SIG-M5 treated with dmso at 0.1 percent for 504 hours (cell line): ENCODE measurements around the gene TPBGL.
"Not testable (repeated sequence)": the region's sequence is repeated elsewhere in the genome, so short reads cannot be mapped to it uniquely, and the experiment has no call there.

Source experiments
- DNase-seq: peaks from one replicate; lab custom pipeline; 2025; ENCODE audit not compliant: unreplicated experiment; lab: John Stamatoyannopoulos, UW

Gene TPBGL

DNA sequence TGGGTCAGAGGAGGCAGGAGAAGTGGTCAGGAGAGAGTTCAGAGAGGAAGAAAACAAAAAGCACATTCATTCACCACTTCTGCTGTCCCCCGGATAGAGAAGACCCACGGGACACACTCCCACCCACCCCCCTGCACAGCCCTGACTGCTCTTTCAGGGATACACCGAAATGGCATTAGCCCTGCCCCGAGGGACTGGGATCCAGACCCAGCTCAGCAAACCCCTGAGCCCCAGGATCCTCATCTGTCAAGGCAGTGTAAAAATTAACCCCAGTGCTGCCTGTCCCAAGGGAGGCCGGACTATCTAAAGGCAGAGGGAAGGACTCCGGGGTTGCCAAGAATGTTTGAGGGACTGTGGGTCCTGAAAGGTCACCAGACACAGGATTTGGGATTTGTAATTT is 31.2 kb downstream of the TPBGL start:
- no peak for DNase-seq

DNA sequence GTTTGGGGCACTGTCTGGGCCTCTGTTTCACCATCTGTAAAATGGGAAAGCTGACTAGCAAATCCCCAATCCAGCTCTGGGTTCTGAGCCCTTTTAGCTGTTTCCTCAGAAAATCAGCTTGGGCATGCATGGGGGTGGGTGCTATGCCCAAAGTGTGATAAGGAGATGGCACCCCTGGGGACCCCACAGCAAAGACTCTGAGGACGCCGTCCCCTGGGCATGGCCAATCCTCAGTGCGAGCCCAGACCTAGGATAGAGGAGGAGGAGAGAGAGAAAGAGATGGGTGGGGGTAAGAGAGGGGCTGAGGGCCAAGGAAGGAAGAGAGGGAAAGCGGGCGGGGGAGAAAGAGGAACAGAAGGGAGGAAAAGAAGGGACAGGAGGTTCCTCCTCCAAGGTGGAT is 31.8 kb downstream of the TPBGL start:
- DNase-seq: no peak

DNA sequence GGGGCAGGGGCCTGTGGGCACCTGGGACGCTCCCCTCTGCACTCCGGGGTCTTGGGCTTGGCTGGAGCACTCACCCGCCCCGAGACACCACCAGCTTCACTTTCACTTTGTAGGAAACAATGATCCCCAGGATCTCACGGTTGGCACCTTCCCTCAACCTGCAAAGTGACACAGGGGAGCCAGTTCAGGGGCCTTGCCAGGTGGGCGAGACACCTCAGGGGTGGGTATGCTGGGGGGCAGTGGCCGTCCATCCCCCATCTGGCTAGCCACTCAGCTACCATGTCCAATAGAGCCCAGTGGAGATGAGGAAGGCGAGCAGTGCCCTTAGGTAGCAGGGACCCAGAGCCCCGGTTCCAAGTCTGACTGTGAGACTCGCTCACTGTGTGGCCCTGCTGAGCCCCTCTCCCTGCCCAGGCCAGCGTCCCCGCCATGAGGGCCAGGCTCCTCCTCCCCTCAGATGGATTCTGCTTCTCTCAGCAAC is 32.3 kb downstream of the TPBGL start:
- no peak for DNase-seq

DNA sequence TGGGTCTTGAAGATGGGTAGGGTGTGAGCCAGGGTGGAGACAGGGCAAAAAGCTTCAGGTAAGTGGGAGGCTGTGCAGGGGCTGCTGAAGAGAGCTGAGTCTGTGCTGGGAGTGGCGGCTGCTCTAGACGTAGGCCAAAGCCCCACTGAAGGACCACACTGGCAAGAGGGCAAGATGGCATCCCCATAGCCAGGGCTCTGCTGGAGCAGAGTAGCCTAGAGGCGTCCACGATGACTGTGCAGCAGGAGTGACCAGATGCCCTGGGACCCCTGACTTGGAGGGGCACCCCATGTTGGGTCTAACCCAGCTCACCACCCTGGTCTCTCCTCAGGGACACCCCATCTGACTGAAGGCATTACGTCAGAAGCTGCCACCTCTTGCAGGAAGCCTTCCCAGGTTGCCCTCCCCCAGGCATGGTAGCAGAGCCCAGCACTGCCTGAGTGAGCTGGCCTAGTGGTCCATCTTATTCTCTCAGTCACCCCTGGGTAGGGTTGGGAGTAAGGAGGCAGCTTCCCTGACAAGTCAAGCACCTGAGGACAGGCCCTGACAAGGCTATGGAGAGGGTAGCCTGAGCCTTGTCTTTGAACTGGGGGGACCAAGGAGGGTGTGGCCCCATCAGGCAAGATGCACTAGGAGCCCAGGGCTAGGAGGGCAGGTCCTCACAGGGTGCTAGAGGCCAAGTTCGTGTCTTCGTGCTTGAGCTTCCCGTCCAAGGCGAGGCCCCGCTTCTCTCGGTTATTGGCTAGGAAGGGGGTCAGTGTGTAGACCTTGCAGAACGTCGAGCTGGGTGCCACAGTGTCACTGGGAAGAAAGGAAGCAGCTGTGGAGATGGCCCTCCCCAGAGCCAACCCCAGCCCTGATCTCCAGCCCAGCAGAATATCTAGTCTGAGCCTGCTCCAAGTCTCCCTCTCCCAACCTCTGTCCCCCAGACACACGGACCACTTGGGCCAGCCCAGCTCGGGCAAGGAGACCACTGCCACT is 33.1 kb downstream of the TPBGL start:
- DNase-seq: no peak

DNA sequence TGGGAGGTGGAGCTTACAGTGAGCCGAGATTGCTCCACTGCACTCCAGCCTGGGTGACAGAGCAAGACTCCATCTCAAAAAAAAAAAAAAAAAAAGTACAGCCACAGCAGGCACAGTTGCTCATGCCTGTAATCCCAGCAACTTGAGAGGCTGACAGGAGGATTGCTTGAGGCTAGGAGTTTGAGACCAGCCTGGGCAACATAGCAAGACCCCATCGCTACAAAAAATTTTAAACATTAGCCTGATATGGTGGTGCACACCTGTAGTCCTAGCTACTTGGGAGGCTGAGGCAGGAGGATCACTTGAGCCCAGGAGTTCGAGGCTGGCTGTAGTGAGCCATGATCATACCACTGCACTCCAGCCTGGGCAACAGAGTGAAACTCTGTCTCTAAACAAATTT is 34.1 kb downstream of the TPBGL start:
- not testable (repeated sequence) for DNase-seq

DNA sequence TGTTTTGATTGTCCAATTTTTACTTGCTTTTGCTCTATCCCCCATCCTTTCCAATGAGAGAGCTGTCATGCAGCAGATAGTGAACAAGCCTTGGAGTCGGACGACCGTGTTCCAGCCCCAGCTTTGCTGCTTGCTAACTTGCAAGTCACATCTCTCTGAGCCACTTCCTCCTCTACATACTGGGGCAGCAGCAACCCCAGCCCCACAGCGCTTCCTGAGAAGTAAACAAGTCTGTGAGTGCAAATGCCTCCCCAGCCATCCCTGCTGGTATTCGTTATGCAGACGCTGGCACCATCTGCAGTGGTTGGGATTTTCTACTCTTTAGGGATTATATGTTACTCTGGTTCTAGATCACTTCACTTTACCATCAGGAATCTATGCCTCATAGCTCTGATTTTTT is 35.0 kb downstream of the TPBGL start:
- DNase-seq: peak; percentile 37

DNA sequence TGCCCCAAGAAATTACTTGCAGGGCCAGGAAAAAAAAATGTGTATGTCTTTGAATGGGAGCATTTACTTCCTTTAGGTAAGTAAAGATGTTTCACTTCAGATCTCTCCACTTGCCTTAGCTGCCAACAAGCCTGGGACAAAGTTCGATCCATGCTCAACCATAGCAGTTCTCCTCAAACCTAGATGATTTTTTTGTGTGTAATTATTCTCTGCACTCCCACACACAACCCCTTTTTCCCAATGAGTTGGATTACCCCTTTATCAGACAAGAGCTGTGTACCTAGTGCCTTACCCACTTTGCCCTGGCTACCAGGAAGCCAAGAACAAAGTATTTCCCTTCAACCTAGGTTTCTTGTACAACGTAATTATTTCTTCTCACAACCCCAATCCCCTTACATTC is 35.6 kb downstream of the TPBGL start:
- no peak for DNase-seq

DNA sequence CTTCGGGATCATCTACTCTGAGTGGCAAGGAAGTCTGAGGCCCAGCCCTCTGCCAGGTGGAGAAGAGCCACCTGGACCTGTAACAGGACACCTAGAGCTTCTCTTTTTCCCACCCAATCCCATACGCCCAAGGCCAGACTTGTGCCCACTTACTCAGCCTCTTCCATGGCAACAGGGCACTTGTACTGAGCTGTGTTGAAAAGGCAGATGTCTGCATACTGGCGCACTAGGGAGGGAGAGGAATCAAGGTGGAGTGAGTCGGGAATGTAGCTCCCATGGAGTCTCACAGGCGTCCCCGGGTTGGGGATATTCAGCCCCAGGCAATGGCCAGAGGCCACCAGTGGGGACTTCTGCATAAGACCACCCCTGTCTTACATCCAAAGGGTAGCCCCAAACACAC is 36.1 kb downstream of the TPBGL start:
- no peak for DNase-seq

DNA sequence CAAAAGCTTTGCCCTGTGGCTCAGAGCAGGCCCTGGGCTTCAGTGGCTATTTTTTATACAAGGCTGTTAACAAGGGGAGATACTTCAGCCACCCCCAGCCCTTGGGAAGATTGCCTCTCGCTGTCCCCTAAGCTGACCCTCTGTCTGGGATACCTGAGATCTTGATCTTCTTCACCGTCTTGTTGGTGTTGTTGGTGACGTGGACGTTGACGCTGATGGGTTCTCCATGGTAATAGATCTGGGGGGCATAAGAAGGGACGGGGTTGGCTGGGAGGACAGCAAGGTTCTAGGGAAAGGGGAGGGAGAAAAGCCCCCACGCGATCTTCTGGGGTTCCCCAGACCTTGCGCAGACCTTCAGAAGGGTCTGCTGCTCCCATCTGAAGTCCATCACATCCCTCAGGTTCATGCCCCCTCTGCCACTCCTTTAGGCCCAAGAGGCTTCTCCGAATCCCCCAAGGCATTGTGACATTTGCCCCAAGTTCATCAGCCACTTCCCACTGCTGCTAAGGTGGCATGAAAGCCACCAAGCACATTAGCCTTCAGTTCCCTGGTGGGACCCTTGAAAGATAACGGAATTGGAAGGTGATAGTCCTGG is 36.7 kb downstream of the TPBGL start:
- no peak for DNase-seq

DNA sequence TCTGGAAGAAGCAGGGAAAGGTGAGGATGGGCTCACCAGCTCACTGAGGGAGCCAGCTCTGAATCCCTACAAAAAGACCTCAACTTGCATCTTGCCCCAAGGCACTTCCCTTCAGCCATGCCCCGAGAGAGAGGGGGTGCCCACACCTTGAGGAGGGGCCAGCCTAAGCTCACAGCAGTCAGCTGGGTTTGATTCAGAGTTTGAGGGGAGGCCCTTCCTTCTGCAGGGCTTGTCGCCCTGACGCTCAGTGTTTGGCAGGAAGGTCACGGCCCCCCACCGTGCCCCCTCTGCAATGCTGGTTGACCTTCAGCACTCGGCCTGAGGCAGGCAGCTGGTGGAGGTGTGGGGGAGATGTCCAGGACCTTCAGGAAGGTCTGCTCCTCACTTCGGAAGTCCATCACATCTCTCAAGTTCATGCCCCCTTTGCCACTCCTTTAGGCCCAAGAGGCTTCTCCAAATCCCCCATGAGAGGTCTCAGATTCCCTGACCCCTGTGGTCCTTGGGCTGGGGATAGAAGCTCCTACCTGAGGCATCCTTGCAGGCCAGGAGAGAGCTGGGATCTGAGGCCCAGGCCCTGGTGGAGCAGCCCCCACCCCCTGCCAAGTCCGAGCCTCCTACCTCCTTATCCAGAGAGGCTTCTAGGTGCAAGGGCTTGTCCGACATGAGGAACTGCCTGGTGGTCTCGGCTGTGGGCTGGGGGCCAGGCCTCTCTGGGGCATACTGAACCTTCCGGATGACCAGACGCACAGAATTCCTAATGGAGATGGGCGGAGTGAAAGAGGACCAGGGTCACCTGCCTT is 37.6 kb downstream of the TPBGL start:
- no peak for DNase-seq

DNA sequence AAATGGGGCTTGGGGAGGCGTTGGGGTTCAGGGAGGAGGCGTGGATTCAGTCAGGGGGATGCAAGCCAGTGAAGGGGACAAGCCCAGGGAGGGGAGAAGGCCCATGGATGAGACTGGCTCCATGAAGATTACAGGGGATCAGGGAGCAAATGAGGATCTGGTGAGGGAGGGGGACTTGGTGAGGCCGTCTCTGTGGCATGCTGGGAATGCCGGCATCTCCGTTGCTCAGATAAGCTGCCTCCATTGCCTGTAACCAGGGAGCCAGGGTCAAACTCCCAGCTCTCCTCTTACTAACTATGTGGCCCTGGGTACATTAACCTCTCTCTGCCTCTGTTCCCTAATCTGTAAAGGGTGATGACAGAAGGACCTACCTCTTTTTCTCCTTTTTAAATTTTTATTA is 38.7 kb downstream of the TPBGL start:
- no peak for DNase-seq

DNA sequence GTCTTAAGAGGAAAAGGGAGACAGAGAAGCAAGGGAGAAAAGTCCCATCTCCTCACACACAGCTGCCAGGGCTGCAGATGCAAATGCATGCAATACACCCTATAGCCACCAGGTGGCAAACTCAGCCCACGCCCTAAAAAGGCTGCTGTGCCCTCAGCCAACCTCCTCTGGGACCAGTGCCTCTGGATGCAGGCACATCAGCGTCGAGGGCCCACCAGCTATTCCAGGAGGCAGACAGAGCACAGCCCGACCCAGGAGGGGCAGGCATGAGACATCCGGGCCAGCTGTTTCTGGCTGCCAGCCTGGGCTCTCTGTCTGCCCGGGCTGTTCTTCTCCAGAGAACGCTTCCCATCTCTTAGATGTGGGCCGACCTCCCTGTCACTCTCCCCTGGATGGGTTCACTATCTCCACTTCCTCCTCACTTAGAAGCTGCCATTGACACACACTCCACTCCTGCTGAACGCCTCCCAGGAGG is 39.7 kb downstream of the TPBGL start:
- peak; percentile 54 for DNase-seq

DNA sequence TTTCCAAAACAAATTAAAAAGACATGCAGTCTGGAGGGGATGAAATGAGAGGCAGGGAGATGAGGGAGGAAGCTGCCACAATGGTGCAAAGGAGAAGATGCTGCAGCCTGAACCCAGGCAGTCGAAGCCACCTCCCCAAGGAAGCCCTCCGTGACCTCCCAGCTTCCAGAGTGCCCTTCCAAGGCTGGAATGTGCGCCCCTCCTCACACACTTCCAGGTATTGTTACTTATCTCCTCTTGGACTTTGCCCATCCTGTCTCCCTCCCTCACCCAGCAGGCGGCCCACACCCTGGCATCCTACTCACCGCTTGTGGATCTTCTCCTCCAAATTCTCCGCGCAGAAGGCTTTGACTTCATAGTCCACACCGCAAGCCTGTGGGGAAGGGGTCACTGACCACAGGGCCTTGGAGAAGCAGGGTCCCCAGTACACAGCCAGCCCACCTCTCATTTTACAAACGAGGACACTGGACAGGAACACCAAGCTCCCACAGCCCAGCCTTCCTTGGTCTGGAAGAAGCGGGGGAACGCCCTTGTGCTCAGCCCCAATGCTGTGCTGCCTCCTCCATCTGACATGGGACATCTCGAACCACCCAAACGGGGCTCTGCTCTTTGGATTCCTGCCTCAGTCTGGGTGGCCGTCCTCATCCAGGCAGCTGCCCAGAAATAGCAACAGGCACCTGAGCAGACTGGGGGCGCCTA is 40.3 kb downstream of the TPBGL start:
- DNase-seq: no peak

DNA sequence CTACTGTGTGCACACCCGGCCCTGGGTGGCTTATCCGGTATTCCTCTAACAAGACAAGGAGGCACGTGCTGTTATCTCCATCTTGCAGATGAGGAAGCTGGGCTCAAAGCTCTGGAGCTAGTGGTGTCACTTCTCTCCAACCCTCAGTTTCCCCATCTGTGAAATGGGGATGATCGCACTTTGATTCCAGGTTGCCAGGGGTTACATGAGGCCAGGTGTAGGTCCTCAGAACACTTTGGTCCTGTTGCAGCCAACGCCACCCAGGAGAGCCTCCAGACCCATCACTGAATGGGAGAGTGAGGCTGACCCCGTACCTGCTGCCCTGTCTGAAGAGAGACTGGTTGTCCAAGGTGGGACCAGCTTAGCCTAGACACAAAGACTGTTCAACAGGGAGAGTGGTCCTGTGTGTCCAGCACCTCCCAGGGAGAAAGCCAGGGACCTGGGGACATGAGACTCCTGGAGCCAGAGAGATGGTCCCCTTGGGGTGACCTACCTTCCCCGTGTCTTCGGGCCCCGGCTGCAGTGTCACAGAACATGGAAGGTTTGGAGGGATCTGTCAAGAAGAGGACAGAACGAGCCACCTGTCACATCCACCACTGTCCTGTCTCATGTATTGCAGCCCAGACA is 41.0 kb downstream of the TPBGL start:
- no peak for DNase-seq

DNA sequence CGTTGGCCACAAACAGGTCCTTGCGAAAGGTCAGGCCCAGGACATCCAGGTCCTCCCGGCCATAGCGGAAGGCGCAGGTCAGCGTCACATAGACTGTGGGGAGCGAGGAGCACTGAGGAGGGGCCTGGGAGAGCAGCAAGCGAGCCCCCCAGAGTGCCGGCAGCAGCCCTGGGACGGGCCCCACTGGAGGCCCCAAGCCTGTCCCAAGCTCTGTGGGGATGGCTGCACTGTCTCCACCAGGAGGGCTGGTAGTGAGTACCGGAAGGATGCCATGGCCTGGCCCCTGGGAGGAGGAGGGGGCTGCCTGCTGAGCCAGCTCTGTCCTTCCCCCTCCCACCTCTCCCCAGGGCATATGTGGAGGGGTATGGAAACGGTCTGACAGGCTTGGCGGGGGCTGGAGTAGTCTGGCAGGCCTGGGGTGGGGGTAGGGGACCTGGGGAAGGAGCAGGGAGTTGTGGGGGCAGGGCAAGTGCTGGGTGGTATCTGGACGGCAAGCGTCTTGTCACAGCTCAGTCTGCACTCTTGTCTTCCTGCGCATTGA is 42.9 kb downstream of the TPBGL start:
- no peak for DNase-seq

DNA sequence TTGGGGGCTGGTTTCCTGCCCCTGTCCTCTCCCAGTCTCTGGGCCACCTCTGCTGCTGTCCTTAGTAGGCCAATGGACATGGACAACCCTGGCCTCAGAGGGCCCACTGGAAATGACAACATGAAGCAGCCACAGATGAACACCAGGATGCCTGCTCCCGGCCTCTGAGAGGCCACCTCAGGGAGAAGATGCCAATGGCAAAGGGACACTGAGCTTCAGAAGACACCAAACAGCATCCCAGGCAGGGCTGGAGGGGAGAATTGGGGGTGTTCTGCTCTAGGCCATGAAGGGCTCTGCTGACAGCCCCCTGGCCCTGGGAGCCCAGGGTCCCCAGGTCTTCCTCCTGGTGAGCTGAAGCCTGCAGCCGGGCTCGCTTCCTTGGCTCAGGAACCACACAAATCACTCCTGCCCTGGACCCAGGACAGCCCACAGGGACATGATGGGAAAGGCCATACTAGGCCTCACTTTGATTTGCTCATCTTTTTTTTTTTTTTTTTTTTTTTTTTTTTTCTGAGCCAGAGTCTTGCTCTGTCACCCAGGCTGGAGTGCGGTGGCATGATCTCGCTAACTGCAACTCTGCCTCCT is 45.3 kb downstream of the TPBGL start:
- no peak for DNase-seq

DNA sequence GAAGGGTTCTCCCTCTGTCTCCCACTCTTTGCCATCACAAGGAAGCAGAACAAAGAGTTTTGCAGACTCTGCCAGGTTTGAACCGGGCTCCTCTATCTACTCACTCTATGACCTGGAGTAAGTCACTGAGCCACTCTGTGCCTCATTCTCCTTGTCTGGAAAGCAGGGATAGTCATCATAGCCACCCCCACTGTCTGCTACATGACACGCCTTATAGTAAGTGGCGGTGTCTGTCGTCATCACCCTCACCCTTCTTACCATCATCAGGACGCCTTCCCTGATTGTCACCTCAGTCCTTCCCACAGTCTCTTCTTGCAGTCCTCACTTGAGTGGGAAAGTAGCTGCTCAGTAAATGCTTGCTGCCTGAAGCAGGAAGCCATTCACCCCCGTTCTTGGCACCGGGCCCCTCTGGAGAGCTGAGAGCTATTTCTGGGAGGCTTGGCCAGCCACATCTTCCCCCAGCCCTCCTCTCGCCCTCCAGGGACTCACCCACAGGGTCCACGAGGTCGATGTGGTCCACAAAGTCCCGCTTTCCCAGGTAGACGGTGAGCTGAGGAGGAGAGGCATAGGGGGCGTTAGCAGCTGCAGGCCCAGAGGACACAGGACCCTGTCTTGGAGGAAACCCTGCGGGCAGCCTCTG is 46.4 kb downstream of the TPBGL start:
- DNase-seq: no peak

DNA sequence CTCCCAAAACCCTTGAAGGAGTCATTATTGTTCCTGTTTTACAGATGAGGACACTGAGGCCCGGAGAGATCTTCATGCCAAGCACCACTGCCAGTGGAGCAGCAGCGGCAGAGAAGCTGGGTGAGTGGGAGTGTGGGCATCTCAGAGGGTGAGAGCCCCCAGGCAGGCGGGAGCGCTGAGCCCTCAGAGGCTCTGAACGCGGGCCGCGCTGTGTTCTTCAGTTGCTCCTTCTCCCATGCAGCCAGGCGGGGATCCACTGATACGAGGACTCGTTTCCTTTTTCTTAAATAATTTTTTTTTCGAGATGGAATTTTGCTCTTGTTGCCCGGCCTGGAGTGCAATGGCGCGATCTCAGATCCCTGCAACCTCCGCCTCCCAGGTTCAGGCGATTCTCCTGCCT is 47.0 kb downstream of the TPBGL start:
- no peak for DNase-seq

DNA sequence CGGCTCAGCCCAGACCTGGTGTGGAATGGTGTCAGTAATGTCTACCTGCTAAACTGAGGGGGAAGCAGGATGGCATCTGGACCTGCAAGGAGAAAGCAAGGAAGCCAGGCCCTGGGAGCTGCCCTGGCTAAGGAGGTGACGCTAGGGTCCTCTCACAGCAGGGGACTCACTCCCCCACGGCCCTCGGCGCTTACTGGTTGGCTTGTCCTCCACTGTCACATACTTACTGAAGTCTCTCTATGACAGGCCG is 48.9 kb downstream of the TPBGL start:
- no peak for DNase-seq

DNA sequence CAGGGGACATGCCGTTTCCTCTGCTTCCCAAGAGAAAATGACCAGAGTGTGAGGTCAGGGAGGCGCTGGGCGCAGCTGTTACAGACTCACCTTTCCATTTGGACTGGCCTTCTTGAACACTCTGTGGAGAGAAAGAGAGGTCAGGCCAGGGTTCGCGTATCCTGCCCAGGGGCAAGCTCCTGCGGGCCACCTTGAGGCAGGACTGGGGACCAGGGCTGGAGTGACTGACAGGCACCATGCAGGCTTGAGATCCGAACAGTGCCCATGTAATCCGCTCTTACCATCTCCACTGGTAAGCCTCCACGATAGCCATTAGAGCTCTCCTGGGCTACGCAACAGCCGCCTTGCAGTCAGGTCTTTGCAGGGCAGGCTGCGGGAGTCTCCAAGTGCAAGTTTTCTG is 49.3 kb downstream of the TPBGL start:
- DNase-seq: no peak
